ENCODE measurements around the gene TMEM14B.
"Not testable (repeated sequence)": the region's sequence is repeated elsewhere in the genome, so short reads cannot be mapped to it uniquely, and the experiment has no call there.

GRCh38 chr6:10720960-10721849 lies 26.4 kb upstream of the TMEM14B start:
- not testable (repeated sequence) for TF ChIP-seq EZH2 (IDR thresholded peaks at IDR 0.05; ENCODE audit: low read depth); CTCF (conservative IDR thresholded peaks at IDR 0.05)

Data from PC-9 (cell line).